ENCODE results near the gene CORO2A. TPM values are rescaled to one million over a fixed set of nuclear protein-coding genes. Genes with fewer than 3 reads are reported as not detected.

The CORO2A gene
- total RNA-seq, 1 donor from 2014 or later = 0.78 TPM

GRCh38 chr9:98230304-98230703 is 37.9 kb upstream of the CORO2A start:
- ATAC-seq (ENCODE audit: low read depth) (no peak), DNase-seq (no peak)
- POLR2A ChIA-PET = no interaction called here
- H3K27me3 Mint-ChIP-seq = no peaks in the 10 kb centered on the region
- H3K9me3 Mint-ChIP-seq = no peaks in the 10 kb centered on the region
- no peak overlapping the region for H3K27ac Mint-ChIP-seq
- CTCF ChIA-PET = no interaction called here
- no peak for TF ChIP-seq CTCF (IDR thresholded peaks at IDR 0.05)
- intact Hi-C loops (cut with micrococcal nuclease) = no loop called here
- H3K36me3 Mint-ChIP-seq (ENCODE audit: low read depth) = peaks cover 29% of the 10 kb centered on the region
- no peak overlapping the region for H3K4me3 Mint-ChIP-seq
- H3K4me1 Mint-ChIP-seq = peaks cover 2% of the 10 kb centered on the region

- H3K4me3 Mint-ChIP-seq = no peak overlapping the region
- H3K27me3 Mint-ChIP-seq = no peaks in the 10 kb centered on the region
- ChIA-PET POLR2A (no interaction called here), CTCF (interaction anchor here (0.6 to 0.8 kb wide), 2 partner anchors 24 to 180 kb away, joined by 3 read pairs; no protein-coding TSS in a partner anchor)
- ATAC-seq (ENCODE audit: low read depth) (no peak), DNase-seq (no peak)
- TF ChIP-seq CTCF (IDR thresholded peaks at IDR 0.05) = no peak
- intact Hi-C loops (cut with micrococcal nuclease) = no loop called here
- no peaks in the 10 kb centered on the region for H3K9me3 Mint-ChIP-seq
- H3K36me3 Mint-ChIP-seq (ENCODE audit: low read depth) = peaks cover 29% of the 10 kb centered on the region
- H3K4me1 Mint-ChIP-seq = peaks cover 2% of the 10 kb centered on the region
- H3K27ac Mint-ChIP-seq = no peak overlapping the region
These were observed 37.2 kb upstream of the CORO2A start for GRCh38 chr9:98229620-98230019.

GRCh38 chr9:98229090-98229395 is 36.6 kb upstream of the CORO2A start:
- Mint-ChIP-seq H3K27me3 (no peaks in the 10 kb centered on the region), H3K4me1 (peaks cover 2% of the 10 kb centered on the region), H3K27ac (no peak overlapping the region), H3K9me3 (no peaks in the 10 kb centered on the region), H3K4me3 (no peak overlapping the region), H3K36me3 (ENCODE audit: low read depth) (peaks cover 29% of the 10 kb centered on the region)
- TF ChIP-seq CTCF (IDR thresholded peaks at IDR 0.05) = no peak
- ChIA-PET POLR2A (no interaction called here), CTCF (interaction anchor here (0.6 to 0.8 kb wide), 2 partner anchors 24 to 181 kb away, joined by 3 read pairs; no protein-coding TSS in a partner anchor)
- no peak for DNase-seq
- intact Hi-C loops (cut with micrococcal nuclease) = no loop called here
- no peak for ATAC-seq (ENCODE audit: low read depth)

GRCh38 chr9:98228392-98229089 is 36.1 kb upstream of the CORO2A start:
- ChIA-PET POLR2A (no interaction called here), CTCF (interaction anchor here (0.8 kb wide), 1 partner anchor 181 kb away, joined by 3 read pairs; no protein-coding TSS in a partner anchor)
- H3K27me3 Mint-ChIP-seq = no peaks in the 10 kb centered on the region
- intact Hi-C loops (cut with micrococcal nuclease) = no loop called here
- H3K4me3 Mint-ChIP-seq = no peak overlapping the region
- TF ChIP-seq CTCF (IDR thresholded peaks at IDR 0.05) = no peak
- ATAC-seq (ENCODE audit: low read depth) (no peak), DNase-seq (no peak)
- peaks cover 28% of the 10 kb centered on the region for H3K36me3 Mint-ChIP-seq (ENCODE audit: low read depth)
- H3K27ac Mint-ChIP-seq = no peak overlapping the region
- peaks cover 2% of the 10 kb centered on the region for H3K4me1 Mint-ChIP-seq
- no peaks in the 10 kb centered on the region for H3K9me3 Mint-ChIP-seq

GRCh38 chr9:98227883-98228282 is 35.4 kb upstream of the CORO2A start:
- TF ChIP-seq CTCF (IDR thresholded peaks at IDR 0.05) = no peak
- DNase-seq (no peak), ATAC-seq (ENCODE audit: low read depth) (no peak)
- intact Hi-C loops (cut with micrococcal nuclease) = no loop called here
- CTCF ChIA-PET = no interaction called here
- peaks cover 27% of the 10 kb centered on the region for H3K36me3 Mint-ChIP-seq (ENCODE audit: low read depth)
- H3K4me1 Mint-ChIP-seq = peaks cover 2% of the 10 kb centered on the region
- H3K9me3 Mint-ChIP-seq = no peaks in the 10 kb centered on the region
- POLR2A ChIA-PET = no interaction called here
- no peaks in the 10 kb centered on the region for H3K27me3 Mint-ChIP-seq
- no peak overlapping the region for H3K27ac Mint-ChIP-seq
- no peak overlapping the region for H3K4me3 Mint-ChIP-seq

Measured in activated B cell treated with CpG ODN at 0.5 μM for 24 hours (primary cell).